Uterus (tissue), 2 donors: ENCODE measurements around the gene SETBP1.

ENCODE experiments used
- POLR2A ChIP-seq, 2 donors: fragments of 450-650 bp; IDR thresholded peaks; one replicate each; pipeline ENCODE4 v1.6.1; 2016; ENCODE audit warnings: antibody characterized with exemption in 2 of 2, mild to moderate bottlenecking in 1 of 2, moderate library complexity in 1 of 2
- TF ChIP-seq, protein P1 (sequence below), 4 experiments: fragments of 200-600 bp in 2 of 4; fragments of 450-650 bp in 2 of 4; sonication (generic) in 2 of 4; IDR thresholded peaks; one replicate each; pipeline ENCODE4 v1.5.1; 2016 to 2019; ENCODE audit warnings: antibody characterized with exemption in 4 of 4, mild to moderate bottlenecking in 2 of 4, moderate library complexity in 1 of 4

GRCh38 chr18:44671914-44672313 is 8.8 kb upstream of the SETBP1 start:
- TF ChIP-seq, protein P1, sequence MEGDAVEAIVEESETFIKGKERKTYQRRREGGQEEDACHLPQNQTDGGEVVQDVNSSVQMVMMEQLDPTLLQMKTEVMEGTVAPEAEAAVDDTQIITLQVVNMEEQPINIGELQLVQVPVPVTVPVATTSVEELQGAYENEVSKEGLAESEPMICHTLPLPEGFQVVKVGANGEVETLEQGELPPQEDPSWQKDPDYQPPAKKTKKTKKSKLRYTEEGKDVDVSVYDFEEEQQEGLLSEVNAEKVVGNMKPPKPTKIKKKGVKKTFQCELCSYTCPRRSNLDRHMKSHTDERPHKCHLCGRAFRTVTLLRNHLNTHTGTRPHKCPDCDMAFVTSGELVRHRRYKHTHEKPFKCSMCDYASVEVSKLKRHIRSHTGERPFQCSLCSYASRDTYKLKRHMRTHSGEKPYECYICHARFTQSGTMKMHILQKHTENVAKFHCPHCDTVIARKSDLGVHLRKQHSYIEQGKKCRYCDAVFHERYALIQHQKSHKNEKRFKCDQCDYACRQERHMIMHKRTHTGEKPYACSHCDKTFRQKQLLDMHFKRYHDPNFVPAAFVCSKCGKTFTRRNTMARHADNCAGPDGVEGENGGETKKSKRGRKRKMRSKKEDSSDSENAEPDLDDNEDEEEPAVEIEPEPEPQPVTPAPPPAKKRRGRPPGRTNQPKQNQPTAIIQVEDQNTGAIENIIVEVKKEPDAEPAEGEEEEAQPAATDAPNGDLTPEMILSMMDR (IDR thresholded peaks at IDR 0.05) = no peak
- no peak for TF ChIP-seq POLR2A (IDR thresholded peaks at IDR 0.05)
